ENCODE results near the gene SMG9. TPM values are rescaled to one million over a fixed set of nuclear protein-coding genes. Genes with fewer than 3 reads are reported as not detected.
A peak's percentile ranks its signal among the peaks of the same experiment; 100 is the strongest.

SMG9 gene
- total and polyA plus RNA-seq, 2 of the 4 experiments (the other 2 are of a cell fraction): 4.8 to 24.3 TPM

DNA sequence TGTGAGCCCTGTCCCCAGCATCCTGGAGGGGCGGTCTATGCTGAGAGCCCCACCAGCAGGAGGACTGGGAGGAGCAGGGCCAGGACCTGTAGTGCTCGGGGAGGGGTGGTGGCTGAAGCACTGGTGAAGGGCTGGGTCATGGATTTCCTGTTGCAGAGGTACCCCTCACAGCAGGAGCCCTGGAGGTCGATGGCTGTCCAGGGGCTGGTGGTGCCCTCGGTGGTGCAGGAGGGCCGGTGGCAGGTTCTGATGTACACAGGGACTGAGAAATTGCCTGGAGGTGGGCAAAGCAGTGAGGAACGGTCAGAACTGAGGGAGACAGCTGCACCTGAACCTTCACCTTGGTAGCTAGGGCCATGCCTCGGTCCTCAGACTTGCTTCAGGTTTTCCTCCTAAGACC lies 42.8 kb upstream of the SMG9 start:
- CTCF ChIA-PET: no interaction called here

More for the DNA sequence above, 42.8 kb upstream of the SMG9 start:
- dilution Hi-C loops (cut with HindIII; ENCODE audit: low sequenced_read_pairs, unreplicated experiment) (no loop called here), in situ Hi-C loops (cut with MboI; ENCODE audit: low sequenced_read_pairs) (no loop called here), intact Hi-C loops (cut with micrococcal nuclease) (no loop called here)
- H3K23ac ChIP-seq (ENCODE audit: low read depth, low read length): no peak overlapping the region
- no peak overlapping the region for H2BK20ac ChIP-seq (ENCODE audit: low read depth, low read length)
- no peak overlapping the region for H4K8ac ChIP-seq (ENCODE audit: low read depth in 2 of 2, low read length in 2 of 2)
- H4K5ac ChIP-seq (ENCODE audit: low read depth, low read length): no peak overlapping the region
- H2AK9ac ChIP-seq (replicated peaks; ENCODE audit: low read depth, low read length, poor library complexity): no peak overlapping the region
- H2AK5ac ChIP-seq (ENCODE audit: low read depth, low read length): no peak overlapping the region
- no peak overlapping the region for H3K4me2 ChIP-seq (ENCODE audit: low read depth, low read length)
- TF ChIP-seq RAD21 (IDR thresholded peaks at IDR 0.05; ENCODE audit: low read length): no peak
- TF ChIP-seq CHD1 (IDR thresholded peaks at IDR 0.05; ENCODE audit: low read depth, low read length): no peak
- TF ChIP-seq RCOR1 (IDR thresholded peaks at IDR 0.05; ENCODE audit: insufficient replicate concordance, low read length): no peak
- TF ChIP-seq MAFK (IDR thresholded peaks at IDR 0.05; ENCODE audit: low read depth, low read length): no peak
- no peak for TF ChIP-seq FOS (IDR thresholded peaks at IDR 0.05; ENCODE audit: low read depth, low read length)
- no peak for TF ChIP-seq MXI1 (IDR thresholded peaks at IDR 0.05; ENCODE audit: borderline replicate concordance, low read depth, low read length)
- TF ChIP-seq, protein P1, sequence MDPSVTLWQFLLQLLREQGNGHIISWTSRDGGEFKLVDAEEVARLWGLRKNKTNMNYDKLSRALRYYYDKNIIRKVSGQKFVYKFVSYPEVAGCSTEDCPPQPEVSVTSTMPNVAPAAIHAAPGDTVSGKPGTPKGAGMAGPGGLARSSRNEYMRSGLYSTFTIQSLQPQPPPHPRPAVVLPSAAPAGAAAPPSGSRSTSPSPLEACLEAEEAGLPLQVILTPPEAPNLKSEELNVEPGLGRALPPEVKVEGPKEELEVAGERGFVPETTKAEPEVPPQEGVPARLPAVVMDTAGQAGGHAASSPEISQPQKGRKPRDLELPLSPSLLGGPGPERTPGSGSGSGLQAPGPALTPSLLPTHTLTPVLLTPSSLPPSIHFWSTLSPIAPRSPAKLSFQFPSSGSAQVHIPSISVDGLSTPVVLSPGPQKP (IDR thresholded peaks at IDR 0.05; ENCODE audit: borderline replicate concordance, low read depth, low read length): no peak
- no peak for TF ChIP-seq MAZ (IDR thresholded peaks at IDR 0.05; ENCODE audit: borderline replicate concordance, low read depth, low read length)
- no peak for TF ChIP-seq CEBPB (IDR thresholded peaks at IDR 0.05; ENCODE audit: low read depth, low read length)
- TF ChIP-seq, protein P2, sequence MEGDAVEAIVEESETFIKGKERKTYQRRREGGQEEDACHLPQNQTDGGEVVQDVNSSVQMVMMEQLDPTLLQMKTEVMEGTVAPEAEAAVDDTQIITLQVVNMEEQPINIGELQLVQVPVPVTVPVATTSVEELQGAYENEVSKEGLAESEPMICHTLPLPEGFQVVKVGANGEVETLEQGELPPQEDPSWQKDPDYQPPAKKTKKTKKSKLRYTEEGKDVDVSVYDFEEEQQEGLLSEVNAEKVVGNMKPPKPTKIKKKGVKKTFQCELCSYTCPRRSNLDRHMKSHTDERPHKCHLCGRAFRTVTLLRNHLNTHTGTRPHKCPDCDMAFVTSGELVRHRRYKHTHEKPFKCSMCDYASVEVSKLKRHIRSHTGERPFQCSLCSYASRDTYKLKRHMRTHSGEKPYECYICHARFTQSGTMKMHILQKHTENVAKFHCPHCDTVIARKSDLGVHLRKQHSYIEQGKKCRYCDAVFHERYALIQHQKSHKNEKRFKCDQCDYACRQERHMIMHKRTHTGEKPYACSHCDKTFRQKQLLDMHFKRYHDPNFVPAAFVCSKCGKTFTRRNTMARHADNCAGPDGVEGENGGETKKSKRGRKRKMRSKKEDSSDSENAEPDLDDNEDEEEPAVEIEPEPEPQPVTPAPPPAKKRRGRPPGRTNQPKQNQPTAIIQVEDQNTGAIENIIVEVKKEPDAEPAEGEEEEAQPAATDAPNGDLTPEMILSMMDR (conservative IDR thresholded peaks at IDR 0.05; ENCODE audit: low read depth, low read length): no peak
- TF ChIP-seq NFE2L2 (IDR thresholded peaks at IDR 0.05; ENCODE audit: low read depth, low read length): no peak
- DNase-seq: no peak
- no peak overlapping the region for H3K18ac ChIP-seq (ENCODE audit: low read depth, low read length)
- no peaks in the 10 kb centered on the region for H3K36me3 ChIP-seq (ENCODE audit: control insufficient read depth, insufficient read depth, low read length)
- no peak overlapping the region for H3K4ac ChIP-seq (ENCODE audit: low read depth, low read length)
- BruUV-seq (replicated peaks): no TSS peak
- H3K14ac ChIP-seq (replicated peaks; ENCODE audit: low read depth, low read length): no peak overlapping the region
- no peak overlapping the region for H3K56ac ChIP-seq (ENCODE audit: extremely low read depth, insufficient read depth, low read length)
- no peaks in the 10 kb centered on the region for H3K79me1 ChIP-seq (ENCODE audit: low read depth in 1 of 2, low read length in 2 of 2)
- H3K4me1 ChIP-seq (ENCODE audit: control insufficient read depth, insufficient read depth, low read length): peaks cover 3% of the 10 kb centered on the region; the same call in 1 of the 2 replicates
- no peak overlapping the region for H2BK15ac ChIP-seq (ENCODE audit: low read depth, low read length)
- no peak for ATAC-seq (ENCODE audit: low read depth)
- H3K9me1 ChIP-seq (ENCODE audit: insufficient read depth, low read length): no peaks in the 10 kb centered on the region
- 79% methylated on average over 4 of the region's 7 CpGs; no CpG with 5 or more reads in 1 of the 2 experiments for WGBS, 2 experiments (ENCODE audit: extremely low coverage in 2 of 2, insufficient read length in 1 of 2)
- peaks cover 41% of the 10 kb centered on the region for H3K27me3 ChIP-seq (ENCODE audit: control insufficient read depth, insufficient read depth, low read length)
- POLR2A ChIA-PET (ENCODE audit: unreplicated experiment): no interaction called here
- no peak overlapping the region for H3K9ac ChIP-seq (ENCODE audit: low read depth, low read length)
- peaks cover 9% of the 10 kb centered on the region for H3K9me3 ChIP-seq (ENCODE audit: control insufficient read depth, insufficient read depth, low read length)
- H2BK120ac ChIP-seq (ENCODE audit: low read depth, low read length): no peak overlapping the region
- no peaks in the 10 kb centered on the region for H4K20me1 ChIP-seq (ENCODE audit: insufficient read depth, low read length)
- no peak overlapping the region for H3K4me3 ChIP-seq (ENCODE audit: insufficient read depth, low read depth, low read length)
- peak overlapping the region; percentile 43 for H2AFZ ChIP-seq (replicated peaks; ENCODE audit: low read length, poor library complexity)
- no peak overlapping the region for H2BK5ac ChIP-seq (ENCODE audit: low read depth, low read length, poor library complexity, severe bottlenecking)
- no peak overlapping the region for H3K27ac ChIP-seq (ENCODE audit: insufficient read depth, low read length)
- no peak overlapping the region for H4K91ac ChIP-seq (ENCODE audit: insufficient read depth, low read depth, low read length)
